ENCODE measurements around the gene POC1B. TPM values are rescaled to one million over a fixed set of nuclear protein-coding genes. Genes with fewer than 3 reads are reported as not detected.
A peak's percentile ranks its signal among the peaks of the same experiment; 100 is the strongest.

Gene POC1B
- total and polyA plus RNA-seq, 5 donors from 2014 or later: 22.1 to 38.0 (median 33.0) TPM

- peaks cover 52% of the 10 kb centered on the region for H3K36me3 Mint-ChIP-seq
These were observed 33.0 kb downstream of the POC1B start for GRCh38 chr12:89492883-89493282.

DNA sequence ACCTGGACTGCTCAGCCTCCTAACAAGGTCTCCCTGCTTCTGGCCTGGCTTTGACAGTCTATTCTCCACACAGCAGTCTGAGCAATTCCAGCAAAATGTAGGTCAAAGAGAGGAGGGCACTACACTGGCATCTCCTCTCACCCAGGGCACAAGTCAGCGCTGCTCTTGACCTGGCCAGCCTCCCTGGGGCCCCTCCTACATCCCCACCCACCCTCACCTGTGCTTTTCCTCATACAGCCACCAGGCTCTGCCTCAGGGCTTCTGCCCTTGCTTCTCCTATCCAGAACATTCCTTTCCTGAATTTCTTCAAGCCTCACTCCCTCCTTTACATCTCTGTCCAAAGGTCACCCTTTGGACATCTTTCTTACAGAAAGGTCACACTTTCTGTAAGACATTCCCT lies 34.9 kb downstream of the POC1B start:
- Mint-ChIP-seq H3K27me3 (no peaks in the 10 kb centered on the region), H3K4me3 (no peak overlapping the region), H3K9me3 (no peaks in the 10 kb centered on the region), H3K4me1 (peaks cover 16 to 27% (median 19%) of the 10 kb centered on the region in 4 donors), H3K27ac (no peak overlapping the region), H3K36me3 (peaks cover 62% of the 10 kb centered on the region)
- Histone ChIP-seq H3K4me1 (ENCODE audit: control insufficient read depth, insufficient read depth, low read length, poor library complexity, severe bottlenecking) (peaks cover 4% of the 10 kb centered on the region), H3K36me3 (ENCODE audit: control insufficient read depth, insufficient read depth, low read length) (peaks cover 29% of the 10 kb centered on the region), H3K27ac (ENCODE audit: insufficient read depth, low read length, poor library complexity, severe bottlenecking) (no peak overlapping the region), H3K4me3 (ENCODE audit: low read depth, low read length) (no peak overlapping the region), H3K27me3 (ENCODE audit: control insufficient read depth, insufficient read depth, low read length) (no peaks in the 10 kb centered on the region), H3K9me3 (ENCODE audit: control insufficient read depth in 2 of 2, low read length in 2 of 2) (no peaks in the 10 kb centered on the region)
- ATAC-seq (ENCODE audit: low read depth in 2 of 2) (no peak), DNase-seq (no peak)

More at GRCh38 chr12:89492883-89493282, 33.0 kb downstream of the POC1B start:
- H3K36me3 ChIP-seq (ENCODE audit: control insufficient read depth, insufficient read depth, low read length): peaks cover 23% of the 10 kb centered on the region
- Mint-ChIP-seq H3K4me3 (no peak overlapping the region), H3K9me3 (no peaks in the 10 kb centered on the region), H3K27me3 (no peaks in the 10 kb centered on the region), H3K4me1 (peaks cover 13 to 23% (median 20%) of the 10 kb centered on the region in 4 donors), H3K27ac (peak overlapping the region in 1 of 3 donors; percentile 59)
- H3K9me3 ChIP-seq (ENCODE audit: control insufficient read depth in 2 of 2, low read length in 2 of 2): no peaks in the 10 kb centered on the region
- DNase-seq (no peak), ATAC-seq (ENCODE audit: low read depth in 2 of 2) (no peak)
- no peaks in the 10 kb centered on the region for H3K27me3 ChIP-seq (ENCODE audit: control insufficient read depth, insufficient read depth, low read length)
- no peak overlapping the region for H3K27ac ChIP-seq (ENCODE audit: insufficient read depth, low read length, poor library complexity, severe bottlenecking)
- H3K4me1 ChIP-seq (ENCODE audit: control insufficient read depth, insufficient read depth, low read length, poor library complexity, severe bottlenecking): peaks cover 4% of the 10 kb centered on the region
- H3K4me3 ChIP-seq (ENCODE audit: low read depth, low read length): no peak overlapping the region

GRCh38 chr12:89486264-89486663 lies 39.6 kb downstream of the POC1B start:
- no peak overlapping the region for H3K4me3 Mint-ChIP-seq
- peaks cover 25% of the 10 kb centered on the region for H3K36me3 ChIP-seq (ENCODE audit: control insufficient read depth, insufficient read depth, low read length)
- H3K4me1 ChIP-seq (ENCODE audit: control insufficient read depth, insufficient read depth, low read length, poor library complexity, severe bottlenecking): no peaks in the 10 kb centered on the region
- H3K4me1 Mint-ChIP-seq: peaks cover 0 to 17% (median 7%) of the 10 kb centered on the region in 4 donors
- H3K27ac ChIP-seq (ENCODE audit: insufficient read depth, low read length, poor library complexity, severe bottlenecking): no peak overlapping the region
- no peaks in the 10 kb centered on the region for H3K27me3 ChIP-seq (ENCODE audit: control insufficient read depth, insufficient read depth, low read length)
- ATAC-seq (ENCODE audit: low read depth in 2 of 2) (no peak), DNase-seq (no peak)
- peak overlapping the region in 1 of 3 donors; percentile 21 for H3K27ac Mint-ChIP-seq
- no peaks in the 10 kb centered on the region for H3K9me3 Mint-ChIP-seq
- H3K4me3 ChIP-seq (ENCODE audit: low read depth, low read length): no peak overlapping the region
- no peaks in the 10 kb centered on the region for H3K9me3 ChIP-seq (ENCODE audit: control insufficient read depth in 2 of 2, low read length in 2 of 2)
- no peaks in the 10 kb centered on the region for H3K27me3 Mint-ChIP-seq
- H3K36me3 Mint-ChIP-seq: peaks cover 54% of the 10 kb centered on the region

GRCh38 chr12:89484470-89484869 lies 41.4 kb downstream of the POC1B start:
- H3K4me3 ChIP-seq (ENCODE audit: low read depth, low read length): no peak overlapping the region
- H3K36me3 ChIP-seq (ENCODE audit: control insufficient read depth, insufficient read depth, low read length): peaks cover 10% of the 10 kb centered on the region
- no peak overlapping the region for H3K27ac ChIP-seq (ENCODE audit: insufficient read depth, low read length, poor library complexity, severe bottlenecking)
- H3K4me1 ChIP-seq (ENCODE audit: control insufficient read depth, insufficient read depth, low read length, poor library complexity, severe bottlenecking): no peaks in the 10 kb centered on the region
- Mint-ChIP-seq H3K27ac (peak overlapping the region in 1 of 3 donors; percentile 18), H3K4me3 (no peak overlapping the region), H3K36me3 (peaks cover 47% of the 10 kb centered on the region), H3K27me3 (no peaks in the 10 kb centered on the region), H3K9me3 (no peaks in the 10 kb centered on the region), H3K4me1 (peaks cover 0 to 17% (median 7%) of the 10 kb centered on the region in 4 donors)
- ATAC-seq (ENCODE audit: low read depth in 2 of 2): no peak
- DNase-seq: no peak
- H3K27me3 ChIP-seq (ENCODE audit: control insufficient read depth, insufficient read depth, low read length): no peaks in the 10 kb centered on the region
- no peaks in the 10 kb centered on the region for H3K9me3 ChIP-seq (ENCODE audit: control insufficient read depth in 2 of 2, low read length in 2 of 2)

- H3K36me3 Mint-ChIP-seq: peaks cover 26% of the 10 kb centered on the region
- H3K4me3 ChIP-seq (ENCODE audit: low read depth, low read length): no peak overlapping the region
- H3K4me1 ChIP-seq (ENCODE audit: control insufficient read depth, insufficient read depth, low read length, poor library complexity, severe bottlenecking): no peaks in the 10 kb centered on the region
- H3K27ac Mint-ChIP-seq: peak overlapping the region in 1 of 3 donors; percentile 38
- no peak for ATAC-seq (ENCODE audit: low read depth in 2 of 2)
- H3K4me3 Mint-ChIP-seq: no peak overlapping the region
- H3K4me1 Mint-ChIP-seq: peaks cover 0 to 17% (median 13%) of the 10 kb centered on the region in 4 donors
- no peak overlapping the region for H3K27ac ChIP-seq (ENCODE audit: insufficient read depth, low read length, poor library complexity, severe bottlenecking)
- no peaks in the 10 kb centered on the region for H3K27me3 ChIP-seq (ENCODE audit: control insufficient read depth, insufficient read depth, low read length)
- DNase-seq: no peak
- peaks cover 5% of the 10 kb centered on the region for H3K36me3 ChIP-seq (ENCODE audit: control insufficient read depth, insufficient read depth, low read length)
- H3K9me3 Mint-ChIP-seq: no peaks in the 10 kb centered on the region
- H3K9me3 ChIP-seq (ENCODE audit: control insufficient read depth in 2 of 2, low read length in 2 of 2): no peaks in the 10 kb centered on the region
- no peaks in the 10 kb centered on the region for H3K27me3 Mint-ChIP-seq
These were observed 44.5 kb downstream of the POC1B start for GRCh38 chr12:89481213-89481914.

- no peaks in the 10 kb centered on the region for H3K4me1 ChIP-seq (ENCODE audit: control insufficient read depth, insufficient read depth, low read length, poor library complexity, severe bottlenecking)
- no peaks in the 10 kb centered on the region for H3K9me3 ChIP-seq (ENCODE audit: control insufficient read depth in 2 of 2, low read length in 2 of 2)
- Mint-ChIP-seq H3K4me3 (no peak overlapping the region), H3K4me1 (peaks cover 0 to 18% (median 10%) of the 10 kb centered on the region in 4 donors), H3K9me3 (no peaks in the 10 kb centered on the region), H3K36me3 (peaks cover 20% of the 10 kb centered on the region), H3K27ac (no peak overlapping the region), H3K27me3 (no peaks in the 10 kb centered on the region)
- DNase-seq (no peak), ATAC-seq (ENCODE audit: low read depth in 2 of 2) (no peak)
- H3K4me3 ChIP-seq (ENCODE audit: low read depth, low read length): no peak overlapping the region
- H3K27me3 ChIP-seq (ENCODE audit: control insufficient read depth, insufficient read depth, low read length): no peaks in the 10 kb centered on the region
- H3K36me3 ChIP-seq (ENCODE audit: control insufficient read depth, insufficient read depth, low read length): peaks cover 3% of the 10 kb centered on the region
- H3K27ac ChIP-seq (ENCODE audit: insufficient read depth, low read length, poor library complexity, severe bottlenecking): no peak overlapping the region
These were observed 45.9 kb downstream of the POC1B start for GRCh38 chr12:89479982-89480381.

DNA sequence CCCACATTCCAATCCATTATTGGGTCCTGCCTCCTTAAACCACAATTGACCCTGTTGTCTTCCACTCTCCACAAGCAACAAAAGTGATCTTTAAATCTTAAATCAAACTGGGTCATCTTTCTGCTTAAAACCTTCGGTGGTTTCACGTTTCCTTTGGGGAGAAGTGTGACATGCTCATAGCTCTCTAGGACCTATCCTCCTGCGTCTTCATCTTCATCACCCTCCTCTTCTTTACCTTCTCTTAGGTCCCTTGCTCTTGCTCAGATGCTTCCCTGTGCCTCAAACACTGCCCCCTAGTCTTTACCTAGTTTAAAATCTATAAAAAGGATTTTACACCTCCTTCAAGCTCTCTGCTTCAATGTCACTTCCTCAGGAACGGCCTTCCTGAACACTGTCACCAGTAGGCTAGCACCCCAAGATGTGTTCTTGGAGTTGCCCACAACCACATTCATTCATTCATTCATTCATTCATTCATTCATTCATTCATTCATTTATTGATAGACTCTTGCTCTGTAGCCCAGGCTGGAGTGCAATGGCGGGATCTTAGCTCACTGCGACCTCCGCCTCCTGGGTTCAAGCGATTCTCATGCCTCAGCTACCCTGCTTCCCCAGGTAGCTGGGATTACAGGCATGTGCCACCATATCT lies 48.1 kb downstream of the POC1B start:
- Mint-ChIP-seq H3K27ac (peak overlapping the region; percentile 33 to 51 (median 39)), H3K36me3 (peaks cover 5% of the 10 kb centered on the region), H3K9me3 (no peaks in the 10 kb centered on the region), H3K27me3 (no peaks in the 10 kb centered on the region), H3K4me3 (peak overlapping the region in 1 of 4 donors; percentile 34), H3K4me1 (peaks cover 0 to 18% (median 13%) of the 10 kb centered on the region in 4 donors)
- DNase-seq: no peak
- H3K4me1 ChIP-seq (ENCODE audit: control insufficient read depth, insufficient read depth, low read length, poor library complexity, severe bottlenecking): no peaks in the 10 kb centered on the region
- no peak overlapping the region for H3K4me3 ChIP-seq (ENCODE audit: low read depth, low read length)
- no peaks in the 10 kb centered on the region for H3K9me3 ChIP-seq (ENCODE audit: control insufficient read depth in 2 of 2, low read length in 2 of 2)
- no peak overlapping the region for H3K27ac ChIP-seq (ENCODE audit: insufficient read depth, low read length, poor library complexity, severe bottlenecking)
- H3K27me3 ChIP-seq (ENCODE audit: control insufficient read depth, insufficient read depth, low read length): no peaks in the 10 kb centered on the region
- no peaks in the 10 kb centered on the region for H3K36me3 ChIP-seq (ENCODE audit: control insufficient read depth, insufficient read depth, low read length)
- no peak for ATAC-seq (ENCODE audit: low read depth in 2 of 2)

Data from CD4-positive, CD25-positive, alpha-beta regulatory T cell (primary cell).